ENCODE data around the gene FSHR.

Gene FSHR

DNA sequence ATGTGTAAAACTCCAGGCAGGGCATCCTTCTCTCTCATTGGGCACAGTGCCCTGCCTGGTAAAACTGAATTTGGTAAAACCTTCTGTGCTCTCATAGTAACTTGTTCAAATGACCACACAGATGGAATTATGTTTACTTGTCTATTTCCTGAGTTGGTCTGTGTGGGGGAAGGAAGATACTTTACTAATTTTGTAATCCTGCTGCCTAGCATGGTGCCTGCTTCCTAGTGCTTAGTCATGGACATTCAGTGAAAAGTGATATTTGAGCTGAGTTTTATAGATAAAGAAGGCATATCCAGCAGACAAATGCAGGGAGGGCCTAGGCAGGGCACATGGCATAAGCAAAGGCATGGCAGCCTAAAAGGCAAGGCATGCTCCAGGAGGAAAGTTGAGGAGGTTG lies 199.4 kb downstream of the FSHR start:
- no peak overlapping the region for H3K4me3 ChIP-seq (ENCODE audit: low read depth in 1 of 2, low read length in 2 of 2)
- H3K4me1 ChIP-seq (ENCODE audit: insufficient read depth, low read length): no peaks in the 10 kb centered on the region
- H3K27ac ChIP-seq (ENCODE audit: low read depth, low read length): no peak overlapping the region
- H3K27me3 ChIP-seq (ENCODE audit: control insufficient read depth in 1 of 2, insufficient read depth in 2 of 2, low read length in 2 of 2): peaks cover 0 to 11% of the 10 kb centered on the region in 2 donors
- H3K36me3 ChIP-seq (ENCODE audit: insufficient read depth, low read length): no peaks in the 10 kb centered on the region
- H3K9ac ChIP-seq (ENCODE audit: low read length): no peak overlapping the region
- H3K9me3 ChIP-seq (ENCODE audit: low read length): no peaks in the 10 kb centered on the region

DNA sequence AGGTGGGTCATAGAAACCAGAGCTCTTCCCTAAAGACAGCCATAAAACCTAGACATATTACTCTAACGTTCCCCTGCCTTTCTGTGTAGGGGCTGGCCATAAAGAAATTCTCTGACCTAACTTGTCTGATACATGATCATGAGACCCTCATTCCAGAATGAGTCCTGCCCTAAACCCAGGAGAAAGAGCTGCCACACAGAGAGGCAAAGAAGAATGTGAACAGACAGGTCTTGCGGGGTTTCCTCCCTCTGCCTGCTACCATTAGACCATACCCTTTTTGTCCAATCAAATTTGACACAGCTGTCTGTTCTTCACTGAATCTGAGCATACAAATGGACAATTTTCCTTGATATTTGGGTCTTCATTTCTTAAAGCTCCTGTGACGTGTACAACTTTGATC lies 200.0 kb downstream of the FSHR start:
- Histone ChIP-seq H3K9ac (ENCODE audit: low read length) (no peak overlapping the region), H3K9me3 (ENCODE audit: low read length) (no peaks in the 10 kb centered on the region), H3K27me3 (ENCODE audit: control insufficient read depth in 1 of 2, insufficient read depth in 2 of 2, low read length in 2 of 2) (peaks cover 0 to 11% of the 10 kb centered on the region in 2 donors), H3K36me3 (ENCODE audit: insufficient read depth, low read length) (no peaks in the 10 kb centered on the region), H3K4me3 (ENCODE audit: low read depth in 1 of 2, low read length in 2 of 2) (no peak overlapping the region), H3K4me1 (ENCODE audit: insufficient read depth, low read length) (no peaks in the 10 kb centered on the region), H3K27ac (ENCODE audit: low read depth, low read length) (no peak overlapping the region)

DNA sequence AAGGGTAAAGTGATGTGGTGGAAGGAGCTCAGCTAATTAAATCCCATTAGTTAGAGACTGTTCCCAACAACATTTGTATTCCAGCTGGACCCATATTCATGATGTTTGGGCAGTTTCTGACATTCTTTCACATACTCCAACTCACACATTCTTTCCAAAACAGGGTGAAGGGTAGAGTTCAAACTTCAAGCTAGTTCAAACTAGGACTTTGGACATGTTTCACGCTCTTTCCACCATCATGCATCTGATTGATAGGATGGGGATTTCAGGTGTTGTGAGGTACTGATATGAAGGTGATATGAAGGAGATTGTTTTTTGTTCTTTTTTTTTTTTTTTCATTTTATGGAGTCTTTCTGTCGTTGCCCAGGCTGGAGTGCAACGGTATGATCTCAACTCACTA lies 201.7 kb downstream of the FSHR start:
- H3K9ac ChIP-seq (ENCODE audit: low read length): no peak overlapping the region
- peaks cover 11% of the 10 kb centered on the region for H3K4me1 ChIP-seq (ENCODE audit: insufficient read depth, low read length)
- no peak overlapping the region for H3K4me3 ChIP-seq (ENCODE audit: low read depth in 1 of 2, low read length in 2 of 2)
- no peak overlapping the region for H3K27ac ChIP-seq (ENCODE audit: low read depth, low read length)
- peaks cover 0 to 7% of the 10 kb centered on the region in 2 donors for H3K27me3 ChIP-seq (ENCODE audit: control insufficient read depth in 1 of 2, insufficient read depth in 2 of 2, low read length in 2 of 2)
- no peaks in the 10 kb centered on the region for H3K36me3 ChIP-seq (ENCODE audit: insufficient read depth, low read length)
- no peaks in the 10 kb centered on the region for H3K9me3 ChIP-seq (ENCODE audit: low read length)

DNA sequence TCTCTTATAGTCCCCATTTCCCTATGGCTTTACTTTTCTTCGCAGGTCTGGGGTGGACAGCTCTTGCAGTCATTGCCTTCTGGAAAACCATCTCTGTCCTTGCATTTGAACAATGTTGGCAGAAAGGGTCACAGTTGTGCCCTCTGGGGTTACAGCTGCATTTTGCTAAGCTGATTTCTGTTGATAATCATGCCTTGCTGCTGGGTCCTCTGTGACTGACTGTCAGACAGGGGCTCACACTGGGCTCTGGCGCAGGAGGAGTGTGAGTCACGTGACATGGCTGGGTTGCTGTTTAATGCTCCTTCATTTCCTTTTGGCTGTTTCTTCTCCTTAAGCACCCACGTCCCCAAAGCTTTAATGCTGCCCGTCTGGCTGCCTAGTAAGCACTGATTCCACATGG lies 202.2 kb downstream of the FSHR start:
- H3K9me3 ChIP-seq (ENCODE audit: low read length): no peaks in the 10 kb centered on the region
- no peak overlapping the region for H3K9ac ChIP-seq (ENCODE audit: low read length)
- H3K36me3 ChIP-seq (ENCODE audit: insufficient read depth, low read length): no peaks in the 10 kb centered on the region
- peaks cover 11% of the 10 kb centered on the region for H3K4me1 ChIP-seq (ENCODE audit: insufficient read depth, low read length)
- peaks cover 0 to 7% of the 10 kb centered on the region in 2 donors for H3K27me3 ChIP-seq (ENCODE audit: control insufficient read depth in 1 of 2, insufficient read depth in 2 of 2, low read length in 2 of 2)
- H3K4me3 ChIP-seq (ENCODE audit: low read depth in 1 of 2, low read length in 2 of 2): no peak overlapping the region
- no peak overlapping the region for H3K27ac ChIP-seq (ENCODE audit: low read depth, low read length)

DNA sequence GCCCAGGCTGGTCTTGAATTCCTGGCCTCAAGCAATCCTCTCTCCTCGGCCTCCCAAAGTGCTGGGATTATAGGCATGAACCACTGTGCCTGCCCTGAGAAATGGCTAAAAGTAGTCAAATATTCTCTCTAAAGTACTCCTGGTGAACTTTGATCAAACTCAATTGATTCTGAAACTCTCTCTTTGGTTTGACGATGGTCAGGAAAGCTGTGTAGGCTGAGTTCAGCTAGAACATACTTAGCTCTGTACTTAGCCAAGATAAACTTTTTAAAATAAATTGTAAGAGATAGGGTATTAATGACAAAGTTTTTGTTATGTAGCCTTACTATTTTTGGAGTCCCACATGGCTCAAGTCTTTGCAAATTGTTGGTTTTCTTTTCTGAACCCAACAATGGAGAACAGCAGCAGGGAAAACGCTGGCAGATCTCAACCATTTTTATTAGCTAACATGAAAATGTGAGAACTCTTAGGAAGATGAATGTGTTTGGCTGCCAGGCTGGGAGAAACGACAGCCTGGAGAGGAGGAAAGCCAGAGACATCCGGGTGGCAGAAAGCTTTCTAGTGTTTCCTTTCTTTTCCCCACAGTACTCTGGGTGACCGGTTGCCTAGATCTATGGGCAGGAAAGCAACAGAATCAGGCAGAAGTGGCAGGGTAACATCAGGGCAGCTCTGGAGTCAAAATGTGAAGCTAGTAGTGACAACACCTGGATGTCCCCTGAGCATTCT lies 205.8 kb downstream of the FSHR start:
- no peak overlapping the region for H3K27ac ChIP-seq (ENCODE audit: low read depth, low read length)
- no peak overlapping the region for H3K4me3 ChIP-seq (ENCODE audit: low read depth in 1 of 2, low read length in 2 of 2)
- H3K9ac ChIP-seq (ENCODE audit: low read length): no peak overlapping the region
- no peaks in the 10 kb centered on the region for H3K36me3 ChIP-seq (ENCODE audit: insufficient read depth, low read length)
- peaks cover 11% of the 10 kb centered on the region for H3K4me1 ChIP-seq (ENCODE audit: insufficient read depth, low read length)
- no peaks in the 10 kb centered on the region for H3K9me3 ChIP-seq (ENCODE audit: low read length)
- H3K27me3 ChIP-seq (ENCODE audit: control insufficient read depth in 1 of 2, insufficient read depth in 2 of 2, low read length in 2 of 2): peaks cover 0 to 7% of the 10 kb centered on the region in 2 donors

DNA sequence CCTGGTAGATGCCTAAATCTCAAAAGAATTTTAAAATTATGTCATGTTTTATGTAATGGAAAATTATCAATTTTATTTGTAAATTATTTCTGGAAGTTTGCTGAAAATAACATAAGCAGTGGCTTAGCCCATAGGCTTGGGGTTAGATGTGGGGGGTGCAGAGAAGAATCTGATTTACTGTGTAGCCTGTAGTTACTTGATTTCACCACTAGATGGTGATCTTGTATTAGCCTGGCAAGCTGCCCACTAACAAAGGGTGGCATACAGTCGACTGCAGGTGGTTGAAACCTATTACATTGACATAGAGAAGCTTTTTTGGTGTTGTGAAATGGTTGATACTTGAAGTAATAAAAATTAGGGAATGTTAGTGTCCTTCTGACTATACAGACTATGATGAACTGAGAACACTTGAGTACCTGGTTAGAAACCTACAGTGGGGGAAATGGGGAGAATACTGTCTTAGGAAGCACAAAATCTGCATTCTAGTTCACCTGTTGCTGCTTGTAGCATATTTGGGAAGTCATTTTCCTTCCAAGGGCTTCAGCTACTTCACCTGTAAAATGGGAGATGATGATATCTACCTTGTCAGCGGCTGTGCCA lies 207.8 kb downstream of the FSHR start:
- Histone ChIP-seq H3K4me1 (ENCODE audit: insufficient read depth, low read length) (peaks cover 15% of the 10 kb centered on the region), H3K36me3 (ENCODE audit: insufficient read depth, low read length) (no peaks in the 10 kb centered on the region), H3K27ac (ENCODE audit: low read depth, low read length) (no peak overlapping the region), H3K9me3 (ENCODE audit: low read length) (no peaks in the 10 kb centered on the region), H3K27me3 (ENCODE audit: control insufficient read depth in 1 of 2, insufficient read depth in 2 of 2, low read length in 2 of 2) (no peaks in the 10 kb centered on the region), H3K9ac (ENCODE audit: low read length) (no peak overlapping the region), H3K4me3 (ENCODE audit: low read depth in 1 of 2, low read length in 2 of 2) (no peak overlapping the region)

DNA sequence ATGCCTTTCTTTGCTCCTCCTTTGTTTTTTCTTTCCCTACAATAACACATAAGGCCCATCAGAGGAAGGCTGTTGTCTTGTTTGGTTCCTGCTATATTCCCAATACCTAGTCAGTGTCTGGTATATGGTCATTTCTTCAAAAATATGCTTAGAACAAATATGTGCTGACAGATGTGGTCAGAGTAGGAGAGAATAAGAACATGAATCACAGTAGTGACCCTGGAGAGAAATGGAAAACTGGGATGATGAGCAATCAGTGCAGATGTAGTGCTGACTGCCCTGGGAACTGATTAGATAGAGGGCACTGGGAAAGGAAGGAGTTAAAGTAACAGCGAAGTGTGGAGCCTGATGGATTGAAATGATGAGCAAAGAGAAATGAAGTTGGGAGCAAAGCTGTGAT lies 209.4 kb downstream of the FSHR start:
- Histone ChIP-seq H3K27me3 (ENCODE audit: control insufficient read depth in 1 of 2, insufficient read depth in 2 of 2, low read length in 2 of 2) (no peaks in the 10 kb centered on the region), H3K9me3 (ENCODE audit: low read length) (no peaks in the 10 kb centered on the region), H3K4me1 (ENCODE audit: insufficient read depth, low read length) (peaks cover 15% of the 10 kb centered on the region), H3K27ac (ENCODE audit: low read depth, low read length) (no peak overlapping the region), H3K4me3 (ENCODE audit: low read depth in 1 of 2, low read length in 2 of 2) (no peak overlapping the region), H3K36me3 (ENCODE audit: insufficient read depth, low read length) (no peaks in the 10 kb centered on the region), H3K9ac (ENCODE audit: low read length) (no peak overlapping the region)

GRCh38 chr2:48943436-48943835 lies 210.9 kb downstream of the FSHR start:
- Histone ChIP-seq H3K9ac (ENCODE audit: low read length) (no peak overlapping the region), H3K4me3 (ENCODE audit: low read depth in 1 of 2, low read length in 2 of 2) (no peak overlapping the region), H3K36me3 (ENCODE audit: insufficient read depth, low read length) (no peaks in the 10 kb centered on the region), H3K27ac (ENCODE audit: low read depth, low read length) (no peak overlapping the region), H3K9me3 (ENCODE audit: low read length) (no peaks in the 10 kb centered on the region), H3K27me3 (ENCODE audit: control insufficient read depth in 1 of 2, insufficient read depth in 2 of 2, low read length in 2 of 2) (no peaks in the 10 kb centered on the region), H3K4me1 (ENCODE audit: insufficient read depth, low read length) (peaks cover 9% of the 10 kb centered on the region)

GRCh38 chr2:48941908-48942307 lies 212.4 kb downstream of the FSHR start:
- Histone ChIP-seq H3K9me3 (ENCODE audit: low read length) (no peaks in the 10 kb centered on the region), H3K36me3 (ENCODE audit: insufficient read depth, low read length) (no peaks in the 10 kb centered on the region), H3K9ac (ENCODE audit: low read length) (no peak overlapping the region)

DNA sequence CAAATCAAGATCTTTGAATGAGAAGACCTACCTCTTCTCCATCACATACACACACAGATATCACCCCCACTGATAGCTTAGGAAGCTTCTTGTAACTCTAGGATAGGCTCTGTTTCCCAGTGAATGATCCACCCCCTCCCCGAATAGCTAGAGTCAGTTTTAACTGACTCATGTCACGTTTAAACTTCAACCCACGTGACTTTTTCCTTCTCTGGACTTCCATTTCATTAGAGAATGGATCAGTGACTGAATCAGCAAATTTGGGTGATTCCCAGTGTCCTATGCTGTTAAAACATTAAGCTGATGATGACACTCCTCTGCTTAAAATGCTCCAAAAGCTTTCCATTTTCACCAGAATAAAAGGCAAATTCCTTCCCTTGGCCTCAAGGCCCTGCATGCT lies 212.9 kb downstream of the FSHR start:
- no peaks in the 10 kb centered on the region for H3K27me3 ChIP-seq (ENCODE audit: control insufficient read depth in 1 of 2, insufficient read depth in 2 of 2, low read length in 2 of 2)
- H3K4me3 ChIP-seq (ENCODE audit: low read depth in 1 of 2, low read length in 2 of 2): no peak overlapping the region
- H3K27ac ChIP-seq (ENCODE audit: low read depth, low read length): no peak overlapping the region
- peaks cover 4% of the 10 kb centered on the region for H3K4me1 ChIP-seq (ENCODE audit: insufficient read depth, low read length)
- no peaks in the 10 kb centered on the region for H3K36me3 ChIP-seq (ENCODE audit: insufficient read depth, low read length)
- no peaks in the 10 kb centered on the region for H3K9me3 ChIP-seq (ENCODE audit: low read length)
- H3K9ac ChIP-seq (ENCODE audit: low read length): no peak overlapping the region

More at GRCh38 chr2:48941908-48942307, 212.4 kb downstream of the FSHR start:
- H3K27ac ChIP-seq (ENCODE audit: low read depth, low read length): no peak overlapping the region
- no peaks in the 10 kb centered on the region for H3K27me3 ChIP-seq (ENCODE audit: control insufficient read depth in 1 of 2, insufficient read depth in 2 of 2, low read length in 2 of 2)
- no peak overlapping the region for H3K4me3 ChIP-seq (ENCODE audit: low read depth in 1 of 2, low read length in 2 of 2)
- peaks cover 4% of the 10 kb centered on the region for H3K4me1 ChIP-seq (ENCODE audit: insufficient read depth, low read length)

- H3K4me3 ChIP-seq (ENCODE audit: low read depth in 1 of 2, low read length in 2 of 2): no peak overlapping the region
- H3K36me3 ChIP-seq (ENCODE audit: insufficient read depth, low read length): no peaks in the 10 kb centered on the region
- H3K27me3 ChIP-seq (ENCODE audit: control insufficient read depth in 1 of 2, insufficient read depth in 2 of 2, low read length in 2 of 2): no peaks in the 10 kb centered on the region
- peaks cover 4% of the 10 kb centered on the region for H3K4me1 ChIP-seq (ENCODE audit: insufficient read depth, low read length)
- no peaks in the 10 kb centered on the region for H3K9me3 ChIP-seq (ENCODE audit: low read length)
- H3K27ac ChIP-seq (ENCODE audit: low read depth, low read length): no peak overlapping the region
- H3K9ac ChIP-seq (ENCODE audit: low read length): no peak overlapping the region
Observed at GRCh38 chr2:48940606-48941005, 213.7 kb downstream of the FSHR start.

DNA sequence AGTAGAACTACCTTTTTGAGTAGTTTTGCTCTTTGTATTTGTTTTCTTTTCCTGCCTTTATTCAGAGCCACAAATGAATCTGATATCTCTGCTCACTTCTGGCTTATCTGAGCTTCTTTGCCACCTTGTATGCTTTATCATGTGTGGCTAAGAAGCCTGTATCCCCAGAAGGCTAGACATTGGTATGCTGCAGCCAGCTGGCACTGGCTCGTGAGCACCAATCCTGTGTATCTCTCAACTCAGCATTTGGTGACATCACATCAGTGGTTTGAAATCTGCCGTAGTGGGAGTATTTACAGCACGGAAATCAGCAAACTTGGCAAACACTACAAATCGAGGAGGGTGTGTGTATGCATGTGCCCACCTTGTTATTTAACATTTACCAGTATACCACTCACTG lies 215.1 kb downstream of the FSHR start:
- Histone ChIP-seq H3K4me3 (ENCODE audit: low read depth in 1 of 2, low read length in 2 of 2) (no peak overlapping the region), H3K4me1 (ENCODE audit: insufficient read depth, low read length) (peaks cover 4% of the 10 kb centered on the region), H3K9ac (ENCODE audit: low read length) (no peak overlapping the region), H3K9me3 (ENCODE audit: low read length) (no peaks in the 10 kb centered on the region), H3K27me3 (ENCODE audit: control insufficient read depth in 1 of 2, insufficient read depth in 2 of 2, low read length in 2 of 2) (no peaks in the 10 kb centered on the region), H3K36me3 (ENCODE audit: insufficient read depth, low read length) (no peaks in the 10 kb centered on the region), H3K27ac (ENCODE audit: low read depth, low read length) (no peak overlapping the region)

Measured in muscle layer of colon (tissue), 2 donors.